ACC112 (cell line): ENCODE results near the gene GLB1L.
"Not testable (repeated sequence)": the region's sequence is repeated elsewhere in the genome, so short reads cannot be mapped to it uniquely, and the experiment has no call there.

Source experiments
- H2AFZ ChIP-seq: fragments of 200-600 bp; sonication (generic); one replicate; pipeline ENCODE4 v1.6.0; 2017; ENCODE audit warnings: antibody characterized with exemption, low read length; ENCODE audit not compliant: unreplicated experiment
- H3K27ac ChIP-seq: fragments of 200-600 bp; sonication (generic); 2 replicates; pipeline ENCODE4 v1.5.1; 2014; ENCODE audit warnings: low read depth, mild to moderate bottlenecking, antibody characterized with exemption, low read length, moderate library complexity
- H3K27me3 ChIP-seq: fragments of 200-600 bp; sonication (generic); 2 replicates; pipeline ENCODE4 v1.6.1; 2014; ENCODE audit warnings: mild to moderate bottlenecking, antibody characterized with exemption, low read length, moderate library complexity, mixed read lengths; ENCODE audit not compliant: insufficient read depth
- H3K36me3 ChIP-seq: fragments of 200-600 bp; sonication (generic); 2 replicates; pipeline ENCODE4 v1.6.1; 2016; ENCODE audit warnings: mild to moderate bottlenecking, antibody characterized with exemption, low read length, moderate library complexity, mixed read lengths; ENCODE audit not compliant: insufficient read depth
- H3K4me1 ChIP-seq: fragments of 200-600 bp; sonication (generic); one replicate; pipeline ENCODE4 v1.6.1; 2016; ENCODE audit warnings: low read length, mixed read lengths; ENCODE audit not compliant: insufficient read depth, unreplicated experiment, control insufficient read depth
- H3K4me3 ChIP-seq: fragments of 200-600 bp; sonication (generic); 2 replicates; pipeline ENCODE4 v1.5.1; 2014; ENCODE audit warnings: mild to moderate bottlenecking, low read depth, low read length
- H3K79me2 ChIP-seq: fragments of 200-600 bp; sonication (generic); one replicate; pipeline ENCODE4 v1.6.0; 2016; ENCODE audit warnings: low read length; ENCODE audit not compliant: control insufficient read depth, unreplicated experiment, insufficient read depth

GLB1L gene

GRCh38 chr2:219204425-219205164, 40.6 kb downstream of the GLB1L start:
- Histone ChIP-seq H3K36me3 (peaks cover 2% of the 10 kb centered on the region; the same call in 1 of the 2 replicates), H3K27me3 (no peaks in the 10 kb centered on the region), H3K79me2 (no peaks in the 10 kb centered on the region), H3K4me3 (no peak overlapping the region), H2AFZ (no peak overlapping the region), H3K4me1 (peaks cover 23% of the 10 kb centered on the region), H3K27ac (no peak overlapping the region)

- H3K27me3 ChIP-seq, H2AFZ ChIP-seq, H3K4me1 ChIP-seq, H3K27ac ChIP-seq, H3K36me3 ChIP-seq, H3K4me3 ChIP-seq, H3K79me2 ChIP-seq: not testable (repeated sequence)
Measured at GRCh38 chr2:219201331-219201730, 43.9 kb downstream of the GLB1L start.

- not testable (repeated sequence) for H3K27ac ChIP-seq, H3K27me3 ChIP-seq, H3K36me3 ChIP-seq, H3K4me1 ChIP-seq, H2AFZ ChIP-seq, H3K79me2 ChIP-seq, H3K4me3 ChIP-seq
Measured at GRCh38 chr2:219200502-219201326, 44.5 kb downstream of the GLB1L start.

- no peaks in the 10 kb centered on the region for H3K36me3 ChIP-seq
Measured at GRCh38 chr2:219199470-219200211, 45.6 kb downstream of the GLB1L start.

GRCh38 chr2:219198974-219199373, 46.3 kb downstream of the GLB1L start:
- no peaks in the 10 kb centered on the region for H3K79me2 ChIP-seq
- no peak overlapping the region for H3K27ac ChIP-seq
- no peaks in the 10 kb centered on the region for H3K36me3 ChIP-seq
- H3K4me3 ChIP-seq: no peak overlapping the region
- H3K27me3 ChIP-seq: peaks cover 7% of the 10 kb centered on the region; the same call in 1 of the 2 replicates
- no peak overlapping the region for H2AFZ ChIP-seq
- H3K4me1 ChIP-seq: no peaks in the 10 kb centered on the region

More at GRCh38 chr2:219199470-219200211, 45.6 kb downstream of the GLB1L start:
- H3K4me3 ChIP-seq: no peak overlapping the region
- H2AFZ ChIP-seq: no peak overlapping the region
- H3K4me1 ChIP-seq: no peaks in the 10 kb centered on the region
- no peaks in the 10 kb centered on the region for H3K79me2 ChIP-seq
- H3K27me3 ChIP-seq: peaks cover 7% of the 10 kb centered on the region; the same call in 1 of the 2 replicates
- no peak overlapping the region for H3K27ac ChIP-seq

- no peaks in the 10 kb centered on the region for H3K79me2 ChIP-seq
- no peaks in the 10 kb centered on the region for H3K4me1 ChIP-seq
- H3K27ac ChIP-seq: no peak overlapping the region
- H3K36me3 ChIP-seq: no peaks in the 10 kb centered on the region
- no peak overlapping the region for H2AFZ ChIP-seq
- H3K4me3 ChIP-seq: no peak overlapping the region
- peaks cover 7% of the 10 kb centered on the region; the same call in 1 of the 2 replicates for H3K27me3 ChIP-seq
Measured at GRCh38 chr2:219197388-219197787, 47.9 kb downstream of the GLB1L start.

- Histone ChIP-seq H3K27ac (no peak overlapping the region), H3K4me3 (no peak overlapping the region), H3K4me1 (no peaks in the 10 kb centered on the region), H3K79me2 (no peaks in the 10 kb centered on the region), H3K36me3 (no peaks in the 10 kb centered on the region; the same call in none of the 2 replicates), H2AFZ (no peak overlapping the region), H3K27me3 (no peaks in the 10 kb centered on the region)
Measured at GRCh38 chr2:219186754-219187456, 58.3 kb downstream of the GLB1L start.
